Body of pancreas (tissue), 4 donors: ENCODE data around the gene LENG1. TPM values are rescaled to one million over a fixed set of nuclear protein-coding genes. Genes with fewer than 3 reads are reported as not detected.

Experiments used
- ATAC-seq: fragments of 150-250 bp; one replicate; pipeline ENCODE4 v1.9.1; 2016
- DNase-seq, 4 donors: peaks; one replicate each; pipeline ENCODE4 v3.0.0-alpha.2; 2019
- H3K27ac ChIP-seq, 4 donors: fragments of 200-600 bp; sonication (generic); 1 replicate in 3 of 4; 2 replicates in 1 of 4; pipeline versions ENCODE4 v1.5.1 to v1.6.1; 2016 to 2019; ENCODE audit warnings: mild to moderate bottlenecking in 1 of 4, mixed read lengths in 1 of 4, moderate library complexity in 1 of 4
- H3K27me3 ChIP-seq, 2 donors: fragments of 200-600 bp; sonication (generic); one replicate each; pipeline ENCODE4 v1.6.0; 2016; ENCODE audit warnings: mild to moderate bottlenecking in 1 of 2
- H3K36me3 ChIP-seq, 2 donors: fragments of 200-600 bp; sonication (generic); replicated peaks in 1 of 2; 2 replicates each; pipeline ENCODE4 v1.5.1; 2016; ENCODE audit warnings: low read depth in 2 of 2; ENCODE audit not compliant: insufficient read depth in 1 of 2
- H3K4me1 ChIP-seq: fragments of 200-600 bp; sonication (generic); one replicate; pipeline ENCODE4 v1.6.0; 2016
- H3K4me3 ChIP-seq, 2 donors: fragments of 200-600 bp; sonication (generic); 1 replicate in 1 of 2; 2 replicates in 1 of 2; pipeline ENCODE4 v1.5.1; 2016 to 2019
- H3K9me3 ChIP-seq, 3 donors: fragments of 200-600 bp; sonication (generic); 1 replicate in 2 of 3; 2 replicates in 1 of 3; pipeline ENCODE4 v1.5.1; 2016
- CTCF ChIP-seq, 7 experiments: fragments of 450-650 bp in 4 of 7; fragments of 200-600 bp in 3 of 7; sonication (generic) in 3 of 7; IDR thresholded peaks; one replicate each; pipeline ENCODE4 v1.5.1; 2016 to 2019; ENCODE audit warnings: antibody characterized with exemption in 7 of 7
- POLR2A ChIP-seq, 3 donors: fragments of 450-650 bp; IDR thresholded peaks; one replicate each; pipeline ENCODE4 v1.6.1; 2016; ENCODE audit warnings: antibody characterized with exemption in 3 of 3, mild to moderate bottlenecking in 2 of 3
- WGBS, 2 donors: methylation state at CpG; one replicate each; pipeline ENCODE4 v1.1.5; 2017; 5-methylcytosine and 5-hydroxymethylcytosine counted together
- intact Hi-C: fragments of 100-400 bp; cut with DNase I; formaldehyde crosslinking; loops from one replicate; pipeline ENCODE4 v1.15.1; 2023
- total RNA-seq, 2 donors: library from RNA; depleted of rRNA; stranded (reverse); fragments of >200 nt; gene quantifications; one replicate each; pipeline ENCODE4 v1.1.0, GENCODE V29; 2016

Gene LENG1
- total RNA-seq, 2 donors from 2014 or later: 4.0 to 9.6 TPM

GRCh38 chr19:54148158-54148557 is 11.4 kb downstream of the LENG1 start:
- Histone ChIP-seq H3K27ac (no peak overlapping the region), H3K4me3 (no peak overlapping the region), H3K4me1 (no peaks in the 10 kb centered on the region), H3K9me3 (no peaks in the 10 kb centered on the region), H3K27me3 (no peaks in the 10 kb centered on the region), H3K36me3 (peaks cover 26 to 64% of the 10 kb centered on the region in 2 donors)
- intact Hi-C loops: no loop called here
- TF ChIP-seq CTCF (IDR thresholded peaks at IDR 0.05): no peak
- TF ChIP-seq POLR2A (IDR thresholded peaks at IDR 0.05): no peak
- WGBS, 2 donors: 78 to 92% methylated on average over 14 to 15 of the region's 19 CpGs
- ATAC-seq (no peak), DNase-seq (no peak)

DNA sequence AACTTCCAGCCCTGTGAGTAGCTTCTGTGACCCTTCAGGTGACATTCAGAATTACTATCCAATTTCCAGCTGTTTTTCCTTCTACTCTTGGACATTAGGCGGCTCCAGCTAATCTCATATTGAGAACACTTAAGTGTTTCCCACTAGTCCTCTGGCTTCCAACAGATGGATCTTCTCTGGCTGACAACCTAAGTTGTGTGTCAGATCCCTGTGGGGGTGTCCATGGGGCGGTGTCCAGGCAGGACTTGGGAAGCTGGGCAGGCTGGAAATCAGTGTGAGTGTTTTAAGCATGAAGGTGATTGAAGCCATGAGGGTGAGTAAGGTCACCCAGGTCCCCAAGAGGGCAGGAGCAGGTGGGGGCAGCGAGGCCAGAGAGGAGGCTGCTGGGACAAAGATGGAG is 11.8 kb downstream of the LENG1 start:
- no peaks in the 10 kb centered on the region for H3K9me3 ChIP-seq
- peaks cover 31 to 61% of the 10 kb centered on the region in 2 donors for H3K36me3 ChIP-seq
- WGBS, 2 donors: 63 to 90% methylated on average over 3 of the region's 3 CpGs
- H3K27ac ChIP-seq: no peak overlapping the region
- H3K4me3 ChIP-seq: no peak overlapping the region
- H3K4me1 ChIP-seq: no peaks in the 10 kb centered on the region
- ATAC-seq: no peak
- TF ChIP-seq CTCF (IDR thresholded peaks at IDR 0.05) (no peak), POLR2A (IDR thresholded peaks at IDR 0.05) (no peak)
- DNase-seq: peak in 1 of 4 donors; percentile 40
- no peaks in the 10 kb centered on the region for H3K27me3 ChIP-seq
- intact Hi-C loops: no loop called here

- ATAC-seq: no peak
- Histone ChIP-seq H3K27ac (no peak overlapping the region), H3K36me3 (peaks cover 31 to 53% of the 10 kb centered on the region in 2 donors), H3K4me1 (peaks cover 11% of the 10 kb centered on the region), H3K9me3 (no peaks in the 10 kb centered on the region), H3K27me3 (no peaks in the 10 kb centered on the region), H3K4me3 (no peak overlapping the region)
- no peak for DNase-seq
- intact Hi-C loops: no loop called here
- WGBS, 2 donors: 86 to 90% methylated on average over 16 to 25 of the region's 28 CpGs
- TF ChIP-seq CTCF (IDR thresholded peaks at IDR 0.05) (no peak), POLR2A (IDR thresholded peaks at IDR 0.05) (no peak)
These were observed 13.9 kb downstream of the LENG1 start for GRCh38 chr19:54145541-54146158.

GRCh38 chr19:54142166-54142780 is 17.2 kb downstream of the LENG1 start:
- TF ChIP-seq POLR2A (IDR thresholded peaks at IDR 0.05): no peak
- no peak for TF ChIP-seq CTCF (IDR thresholded peaks at IDR 0.05)

GRCh38 chr19:54141356-54141755 is 18.2 kb downstream of the LENG1 start:
- no peak for TF ChIP-seq POLR2A (IDR thresholded peaks at IDR 0.05)
- TF ChIP-seq CTCF (IDR thresholded peaks at IDR 0.05): no peak

More at GRCh38 chr19:54142166-54142780, 17.2 kb downstream of the LENG1 start:
- Histone ChIP-seq H3K27me3 (no peaks in the 10 kb centered on the region), H3K4me3 (no peak overlapping the region), H3K4me1 (peaks cover 34% of the 10 kb centered on the region), H3K27ac (no peak overlapping the region), H3K36me3 (peaks cover 31 to 34% of the 10 kb centered on the region in 2 donors), H3K9me3 (no peaks in the 10 kb centered on the region)
- no peak for ATAC-seq
- intact Hi-C loops: no loop called here
- WGBS, 2 donors: 79 to 81% methylated on average over 7 of the region's 7 CpGs
- no peak for DNase-seq

More at GRCh38 chr19:54141356-54141755, 18.2 kb downstream of the LENG1 start:
- WGBS, 2 donors: 88 to 92% methylated on average over 3 of the region's 3 CpGs
- Histone ChIP-seq H3K9me3 (no peaks in the 10 kb centered on the region), H3K36me3 (peaks cover 26% of the 10 kb centered on the region in 2 donors), H3K4me3 (no peak overlapping the region), H3K4me1 (peaks cover 38% of the 10 kb centered on the region), H3K27ac (no peak overlapping the region), H3K27me3 (no peaks in the 10 kb centered on the region)
- intact Hi-C loops: no loop called here
- ATAC-seq: no peak
- no peak for DNase-seq
